Stimulated activated memory B cell treated with anti-CD40 and anti-IgM and Interleukin-4, amounts not matched to agents 10 μg/mL and 1 μg/mL and 100 μg/mL, for 72 hours (primary cell): ENCODE results near the gene PRPF38B.
A peak's percentile ranks its signal among the peaks of the same experiment; 100 is the strongest.
"Not testable (repeated sequence)": the region's sequence is repeated elsewhere in the genome, so short reads cannot be mapped to it uniquely, and the experiment has no call there.

Experiments used
- ATAC-seq: fragments of 150-1000 bp; cut with Tn5 transposase; 2 replicates; pipeline ENCODE4 v1.10.0; 2021
- H3K27ac Mint-ChIP-seq: one replicate; pipeline ENCODE4 v1.8.0; 2022; ENCODE audit warnings: mild to moderate bottlenecking, mixed read lengths
- H3K27me3 Mint-ChIP-seq: one replicate; pipeline ENCODE4 v1.8.0; 2022; ENCODE audit warnings: mixed read lengths
- H3K36me3 Mint-ChIP-seq: one replicate; pipeline ENCODE4 v1.8.0; 2022; ENCODE audit warnings: mixed read lengths
- H3K4me1 Mint-ChIP-seq: one replicate; pipeline ENCODE4 v1.8.0; 2022; ENCODE audit warnings: mixed read lengths
- H3K4me3 Mint-ChIP-seq: one replicate; pipeline ENCODE4 v1.8.0; 2022; ENCODE audit warnings: mild to moderate bottlenecking, moderate library complexity, mixed read lengths
- H3K9me3 Mint-ChIP-seq: one replicate; pipeline ENCODE4 v1.8.0; 2022; ENCODE audit warnings: mixed read lengths

The PRPF38B gene

DNA sequence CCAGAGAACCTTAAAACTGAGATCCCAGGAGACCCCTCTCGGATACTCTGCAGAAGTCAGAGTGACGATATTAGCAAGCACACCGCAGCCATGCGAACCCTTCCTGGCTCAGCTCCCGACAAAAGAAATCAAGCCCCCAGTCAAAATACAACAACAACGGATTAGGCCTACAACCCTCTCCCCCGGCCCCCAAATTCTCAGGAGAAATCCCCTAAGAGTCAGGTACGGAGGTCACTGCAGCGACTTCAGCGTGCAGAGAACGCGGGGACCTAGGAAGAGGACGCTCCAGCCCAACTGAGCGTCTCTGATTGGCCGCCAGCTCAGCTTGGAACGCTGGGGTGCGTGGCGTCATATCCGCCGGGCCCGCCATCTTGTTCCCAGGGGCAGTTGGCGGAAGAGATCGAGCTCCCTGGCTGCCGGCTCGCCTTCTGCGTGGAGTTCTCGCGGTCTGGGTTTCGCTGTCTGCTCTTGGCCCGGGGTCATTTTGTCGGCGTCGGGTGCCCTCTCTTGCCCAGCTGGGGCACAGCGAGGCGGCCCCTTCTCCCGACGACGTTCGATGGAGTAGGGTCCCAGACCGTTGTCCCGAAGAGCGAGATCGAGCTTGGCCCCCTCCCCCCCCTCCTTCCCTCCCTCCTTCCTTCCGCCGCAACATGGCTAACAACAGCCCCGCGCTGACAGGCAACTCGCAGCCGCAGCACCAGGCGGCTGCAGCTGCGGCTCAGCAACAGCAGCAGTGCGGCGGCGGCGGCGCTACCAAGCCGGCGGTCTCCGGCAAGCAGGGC lies at the start of gene PRPF38B:
Gene PRPF38B (plus strand): TSS at position 369 of the 782 bp plus-strand sequence. CDS start 282 bp downstream, at position 651.
- Mint-ChIP-seq H3K36me3 (peaks cover 14% of the 10 kb centered on the region), H3K27ac (peak within 1 kb of the TSS; percentile 100), H3K9me3 (no peaks in the 10 kb centered on the region), H3K27me3 (no peaks in the 10 kb centered on the region), H3K4me3 (peak within 1 kb of the TSS; percentile 98), H3K4me1 (peaks cover 42% of the 10 kb centered on the region)
- peak; percentile 98 for ATAC-seq

GRCh38 chr1:108643492-108644335 lies 48.4 kb upstream of the PRPF38B start:
- peak; percentile 77 for ATAC-seq
- Mint-ChIP-seq H3K36me3 (peaks cover 18% of the 10 kb centered on the region), H3K9me3 (peaks cover 3% of the 10 kb centered on the region), H3K27me3 (no peaks in the 10 kb centered on the region), H3K4me1 (peaks cover 35% of the 10 kb centered on the region), H3K27ac (no peak overlapping the region), H3K4me3 (no peak overlapping the region)

GRCh38 chr1:108644984-108645383 lies 47.1 kb upstream of the PRPF38B start:
- Mint-ChIP-seq H3K4me1 (peaks cover 30% of the 10 kb centered on the region), H3K36me3 (peaks cover 25% of the 10 kb centered on the region), H3K27ac (peak overlapping the region; percentile 40), H3K9me3 (peaks cover under 1% of the 10 kb centered on the region), H3K27me3 (no peaks in the 10 kb centered on the region), H3K4me3 (no peak overlapping the region)
- no peak for ATAC-seq

GRCh38 chr1:108645564-108646184 lies 46.4 kb upstream of the PRPF38B start:
- H3K27me3 Mint-ChIP-seq: no peaks in the 10 kb centered on the region
- no peaks in the 10 kb centered on the region for H3K9me3 Mint-ChIP-seq
- peaks cover 28% of the 10 kb centered on the region for H3K4me1 Mint-ChIP-seq
- H3K27ac Mint-ChIP-seq: peak overlapping the region; percentile 72
- H3K4me3 Mint-ChIP-seq: no peak overlapping the region
- H3K36me3 Mint-ChIP-seq: peaks cover 29% of the 10 kb centered on the region
- no peak for ATAC-seq

- peaks cover 27% of the 10 kb centered on the region for H3K4me1 Mint-ChIP-seq
- H3K27ac Mint-ChIP-seq: peak overlapping the region; percentile 72
- H3K36me3 Mint-ChIP-seq: peaks cover 30% of the 10 kb centered on the region
- no peak overlapping the region for H3K4me3 Mint-ChIP-seq
- ATAC-seq: no peak
- no peaks in the 10 kb centered on the region for H3K9me3 Mint-ChIP-seq
- no peaks in the 10 kb centered on the region for H3K27me3 Mint-ChIP-seq
Measured at GRCh38 chr1:108646265-108646647, 45.9 kb upstream of the PRPF38B start.

- H3K4me1 Mint-ChIP-seq: peaks cover 23% of the 10 kb centered on the region
- H3K27ac Mint-ChIP-seq: peak overlapping the region; percentile 72
- no peaks in the 10 kb centered on the region for H3K27me3 Mint-ChIP-seq
- peak; percentile 79 for ATAC-seq
- no peaks in the 10 kb centered on the region for H3K9me3 Mint-ChIP-seq
- H3K4me3 Mint-ChIP-seq: no peak overlapping the region
- H3K36me3 Mint-ChIP-seq: peaks cover 35% of the 10 kb centered on the region
Measured at GRCh38 chr1:108646648-108647269, 45.4 kb upstream of the PRPF38B start.

GRCh38 chr1:108653431-108654105 lies 38.5 kb upstream of the PRPF38B start:
- no peak for ATAC-seq
- Mint-ChIP-seq H3K4me1 (peaks cover 11% of the 10 kb centered on the region), H3K36me3 (peaks cover 41% of the 10 kb centered on the region), H3K4me3 (no peak overlapping the region), H3K27ac (no peak overlapping the region), H3K27me3 (no peaks in the 10 kb centered on the region), H3K9me3 (no peaks in the 10 kb centered on the region)

DNA sequence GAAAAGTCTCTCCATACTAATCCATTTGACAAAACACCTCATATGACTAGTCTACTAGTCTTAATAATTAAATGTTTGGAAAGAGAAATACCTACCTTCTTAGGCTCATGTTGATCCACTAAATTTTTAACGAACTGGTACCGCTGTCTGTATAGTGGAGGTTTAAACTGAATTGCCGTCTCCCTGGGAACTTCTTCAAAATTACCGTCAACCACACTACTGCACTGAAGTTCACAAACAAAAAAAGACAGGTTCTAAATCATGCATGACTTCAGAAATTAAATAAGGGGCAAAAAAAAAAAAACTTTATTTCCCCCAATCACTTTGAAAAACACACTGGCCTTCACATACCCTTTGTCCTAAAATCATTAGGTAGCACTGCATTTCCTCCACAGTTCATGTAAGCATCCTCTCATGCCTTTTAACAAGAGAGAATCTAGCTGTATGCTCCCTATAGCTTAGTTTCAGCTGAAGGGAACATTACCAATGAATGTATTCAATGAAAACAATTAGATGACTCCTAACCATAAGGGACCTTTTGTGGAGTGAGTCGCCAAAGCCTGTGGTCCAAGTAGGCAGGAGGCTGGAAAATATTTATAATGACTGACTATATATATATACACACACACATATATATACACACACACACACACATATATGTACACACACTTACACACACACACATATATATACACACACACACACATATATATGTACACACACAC lies 34.6 kb upstream of the PRPF38B start:
- Mint-ChIP-seq H3K27me3 (no peaks in the 10 kb centered on the region), H3K9me3 (no peaks in the 10 kb centered on the region), H3K36me3 (peaks cover 9% of the 10 kb centered on the region), H3K4me3 (no peak overlapping the region), H3K27ac (no peak overlapping the region), H3K4me1 (peaks cover 11% of the 10 kb centered on the region)
- no peak for ATAC-seq

GRCh38 chr1:108661030-108661609 lies 31.0 kb upstream of the PRPF38B start, which contains the start of gene HENMT1:
TSS of gene HENMT1 (minus strand) at chr1:108661093. CDS start at chr1:108659884, 1,209 bp downstream.
- no peaks in the 10 kb centered on the region for H3K36me3 Mint-ChIP-seq
- peaks cover 11% of the 10 kb centered on the region for H3K4me1 Mint-ChIP-seq
- peak within 1 kb of the TSS; percentile 99 for H3K27ac Mint-ChIP-seq
- peak; percentile 92 for ATAC-seq
- H3K27me3 Mint-ChIP-seq: no peaks in the 10 kb centered on the region
- H3K9me3 Mint-ChIP-seq: no peaks in the 10 kb centered on the region
- H3K4me3 Mint-ChIP-seq: peak within 1 kb of the TSS; percentile 88

GRCh38 chr1:108663074-108663473 lies 29.0 kb upstream of the PRPF38B start:
- Mint-ChIP-seq H3K4me1 (peaks cover 2% of the 10 kb centered on the region), H3K27me3 (no peaks in the 10 kb centered on the region), H3K4me3 (no peak overlapping the region), H3K27ac (no peak overlapping the region), H3K36me3 (no peaks in the 10 kb centered on the region), H3K9me3 (no peaks in the 10 kb centered on the region)
- ATAC-seq: no peak

GRCh38 chr1:108664481-108664880 lies 27.6 kb upstream of the PRPF38B start:
- ATAC-seq: no peak
- no peaks in the 10 kb centered on the region for H3K36me3 Mint-ChIP-seq
- H3K4me3 Mint-ChIP-seq: no peak overlapping the region
- no peaks in the 10 kb centered on the region for H3K9me3 Mint-ChIP-seq
- peaks cover 9% of the 10 kb centered on the region for H3K27me3 Mint-ChIP-seq
- H3K4me1 Mint-ChIP-seq: no peaks in the 10 kb centered on the region
- H3K27ac Mint-ChIP-seq: no peak overlapping the region

- Mint-ChIP-seq H3K4me1 (no peaks in the 10 kb centered on the region), H3K36me3 (no peaks in the 10 kb centered on the region), H3K4me3 (no peak overlapping the region), H3K27me3 (peaks cover 11% of the 10 kb centered on the region), H3K9me3 (no peaks in the 10 kb centered on the region), H3K27ac (no peak overlapping the region)
- ATAC-seq: no peak
Measured at GRCh38 chr1:108665067-108665466, 27.0 kb upstream of the PRPF38B start.

GRCh38 chr1:108665771-108666170 lies 26.3 kb upstream of the PRPF38B start:
- H3K36me3 Mint-ChIP-seq: no peaks in the 10 kb centered on the region
- no peaks in the 10 kb centered on the region for H3K4me1 Mint-ChIP-seq
- ATAC-seq: no peak
- peaks cover 18% of the 10 kb centered on the region for H3K27me3 Mint-ChIP-seq
- no peaks in the 10 kb centered on the region for H3K9me3 Mint-ChIP-seq
- H3K27ac Mint-ChIP-seq: no peak overlapping the region
- H3K4me3 Mint-ChIP-seq: no peak overlapping the region

GRCh38 chr1:108667422-108667821 lies 24.7 kb upstream of the PRPF38B start:
- not testable (repeated sequence) for H3K36me3 Mint-ChIP-seq, H3K9me3 Mint-ChIP-seq, H3K27ac Mint-ChIP-seq, H3K4me3 Mint-ChIP-seq, ATAC-seq, H3K4me1 Mint-ChIP-seq
- peaks cover 32% of the 10 kb centered on the region for H3K27me3 Mint-ChIP-seq
